ENCODE data around the gene TMEM132C. TPM values are rescaled to one million over a fixed set of nuclear protein-coding genes. Genes with fewer than 3 reads are reported as not detected.
"Not testable (repeated sequence)": the region's sequence is repeated elsewhere in the genome, so short reads cannot be mapped to it uniquely, and the experiment has no call there.

Gene TMEM132C
- total RNA-seq, 2 donors from 2014 or later = 0.56 TPM; not detected in 1

- H3K27me3 ChIP-seq (replicated peaks; ENCODE audit: insufficient read depth) = no peaks in the 10 kb centered on the region
- no peak overlapping the region for H3K27ac ChIP-seq
- DNase-seq (ENCODE audit: low spot score) (no peak), ATAC-seq (ENCODE audit: insufficient number of reproducible peaks, low FRiP score, low read depth) (no peak)
- no peaks in the 10 kb centered on the region for H3K9me3 ChIP-seq
- H3K4me3 ChIP-seq = no peak overlapping the region
- TF ChIP-seq, protein P1, sequence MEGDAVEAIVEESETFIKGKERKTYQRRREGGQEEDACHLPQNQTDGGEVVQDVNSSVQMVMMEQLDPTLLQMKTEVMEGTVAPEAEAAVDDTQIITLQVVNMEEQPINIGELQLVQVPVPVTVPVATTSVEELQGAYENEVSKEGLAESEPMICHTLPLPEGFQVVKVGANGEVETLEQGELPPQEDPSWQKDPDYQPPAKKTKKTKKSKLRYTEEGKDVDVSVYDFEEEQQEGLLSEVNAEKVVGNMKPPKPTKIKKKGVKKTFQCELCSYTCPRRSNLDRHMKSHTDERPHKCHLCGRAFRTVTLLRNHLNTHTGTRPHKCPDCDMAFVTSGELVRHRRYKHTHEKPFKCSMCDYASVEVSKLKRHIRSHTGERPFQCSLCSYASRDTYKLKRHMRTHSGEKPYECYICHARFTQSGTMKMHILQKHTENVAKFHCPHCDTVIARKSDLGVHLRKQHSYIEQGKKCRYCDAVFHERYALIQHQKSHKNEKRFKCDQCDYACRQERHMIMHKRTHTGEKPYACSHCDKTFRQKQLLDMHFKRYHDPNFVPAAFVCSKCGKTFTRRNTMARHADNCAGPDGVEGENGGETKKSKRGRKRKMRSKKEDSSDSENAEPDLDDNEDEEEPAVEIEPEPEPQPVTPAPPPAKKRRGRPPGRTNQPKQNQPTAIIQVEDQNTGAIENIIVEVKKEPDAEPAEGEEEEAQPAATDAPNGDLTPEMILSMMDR (IDR thresholded peaks at IDR 0.05) = no peak
- H3K36me3 ChIP-seq = no peaks in the 10 kb centered on the region
- no peaks in the 10 kb centered on the region for H3K4me1 ChIP-seq (ENCODE audit: control insufficient read depth in 1 of 2, low read depth in 2 of 2)
Observed at GRCh38 chr12:128236525-128236924, 30.4 kb upstream of the TMEM132C start.

DNA sequence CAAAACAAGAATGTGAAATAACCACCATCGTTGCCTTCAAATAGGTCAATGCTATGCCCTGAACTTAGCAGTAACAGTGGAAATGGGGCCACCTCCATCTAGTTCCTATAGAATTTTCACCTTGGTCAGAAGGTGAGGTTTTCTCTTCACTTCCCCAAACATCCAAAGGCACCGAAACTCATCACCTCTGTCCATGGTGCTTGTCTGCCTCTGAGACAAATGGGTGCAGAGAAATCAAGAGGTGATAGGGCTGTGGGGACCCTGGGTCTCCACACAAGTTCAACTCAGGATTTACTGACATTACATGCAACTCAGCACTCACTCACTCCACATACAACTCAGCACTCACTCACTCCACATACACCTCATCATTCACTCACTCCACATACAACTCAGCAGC, 26.2 kb upstream of the TMEM132C start:
- TF ChIP-seq, protein P1 (IDR thresholded peaks at IDR 0.05) = no peak
- no peaks in the 10 kb centered on the region for H3K9me3 ChIP-seq
- no peaks in the 10 kb centered on the region for H3K36me3 ChIP-seq
- no peaks in the 10 kb centered on the region for H3K4me1 ChIP-seq (ENCODE audit: control insufficient read depth in 1 of 2, low read depth in 2 of 2)
- H3K27me3 ChIP-seq (replicated peaks; ENCODE audit: insufficient read depth) = no peaks in the 10 kb centered on the region
- H3K4me3 ChIP-seq = no peak overlapping the region
- DNase-seq (ENCODE audit: low spot score) (no peak), ATAC-seq (ENCODE audit: insufficient number of reproducible peaks, low FRiP score, low read depth) (no peak)
- no peak overlapping the region for H3K27ac ChIP-seq

- ATAC-seq (ENCODE audit: insufficient number of reproducible peaks, low FRiP score, low read depth) = no peak
Observed at GRCh38 chr12:128245121-128245520, 21.8 kb upstream of the TMEM132C start.

DNA sequence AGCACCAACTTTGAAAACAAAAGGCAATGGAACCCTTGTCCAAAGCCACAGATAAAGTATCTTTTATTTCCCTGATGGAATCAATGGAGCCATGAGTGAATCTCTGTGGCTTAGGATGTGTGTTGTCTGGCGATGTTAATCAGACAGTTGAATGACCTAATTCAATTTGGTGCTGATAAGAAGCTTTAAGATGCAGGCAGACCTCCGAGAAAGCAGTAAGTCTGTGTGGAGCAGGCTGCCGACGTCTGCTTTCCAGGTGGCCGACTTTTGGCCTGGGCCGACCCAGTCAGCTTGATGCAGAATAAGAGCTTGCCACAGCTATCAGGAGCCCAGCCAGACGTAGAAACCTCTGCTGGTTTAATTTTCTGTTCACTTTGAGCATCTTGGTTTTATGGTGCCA, 21.1 kb upstream of the TMEM132C start:
- TF ChIP-seq, protein P1 (IDR thresholded peaks at IDR 0.05) = no peak
- H3K27ac ChIP-seq = no peak overlapping the region
- H3K36me3 ChIP-seq = no peaks in the 10 kb centered on the region
- no peaks in the 10 kb centered on the region for H3K27me3 ChIP-seq (replicated peaks; ENCODE audit: insufficient read depth)
- ATAC-seq (ENCODE audit: insufficient number of reproducible peaks, low FRiP score, low read depth) = no peak
- no peaks in the 10 kb centered on the region for H3K9me3 ChIP-seq
- no peaks in the 10 kb centered on the region for H3K4me1 ChIP-seq (ENCODE audit: control insufficient read depth in 1 of 2, low read depth in 2 of 2)
- H3K4me3 ChIP-seq = no peak overlapping the region
- no peak for DNase-seq (ENCODE audit: low spot score)

More at GRCh38 chr12:128245121-128245520, 21.8 kb upstream of the TMEM132C start:
- no peak for DNase-seq (ENCODE audit: low spot score)
- Histone ChIP-seq H3K9me3 (no peaks in the 10 kb centered on the region), H3K27ac (no peak overlapping the region), H3K27me3 (replicated peaks; ENCODE audit: insufficient read depth) (no peaks in the 10 kb centered on the region), H3K4me3 (no peak overlapping the region), H3K36me3 (no peaks in the 10 kb centered on the region), H3K4me1 (ENCODE audit: control insufficient read depth in 1 of 2, low read depth in 2 of 2) (no peaks in the 10 kb centered on the region)
- TF ChIP-seq, protein P1 (IDR thresholded peaks at IDR 0.05) = no peak

DNA sequence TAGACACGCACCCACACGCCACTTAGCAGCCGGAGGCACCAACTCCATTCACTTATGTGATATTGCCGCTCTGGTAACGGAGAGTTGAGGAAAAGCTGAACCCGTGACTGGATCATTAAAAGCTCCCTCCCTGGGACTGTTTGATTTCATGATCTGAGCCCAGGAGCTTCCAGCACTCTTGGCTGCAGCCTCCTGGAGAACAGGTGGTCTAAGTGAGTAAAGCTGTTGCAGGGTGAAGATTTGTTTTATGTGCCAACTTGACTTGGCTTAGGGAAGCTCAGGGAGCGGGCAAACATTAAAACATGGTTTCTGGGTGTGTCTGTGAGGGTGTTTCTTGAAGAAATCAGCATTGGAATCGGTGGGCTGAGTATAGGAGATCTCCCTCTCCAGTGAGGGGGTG, 16.9 kb upstream of the TMEM132C start:
- TF ChIP-seq, protein P1 (IDR thresholded peaks at IDR 0.05) = no peak
- Histone ChIP-seq H3K4me1 (ENCODE audit: control insufficient read depth in 1 of 2, low read depth in 2 of 2) (no peaks in the 10 kb centered on the region), H3K9me3 (no peaks in the 10 kb centered on the region), H3K4me3 (no peak overlapping the region), H3K27me3 (replicated peaks; ENCODE audit: insufficient read depth) (no peaks in the 10 kb centered on the region), H3K27ac (no peak overlapping the region), H3K36me3 (no peaks in the 10 kb centered on the region)
- DNase-seq (ENCODE audit: low spot score) (no peak), ATAC-seq (ENCODE audit: insufficient number of reproducible peaks, low FRiP score, low read depth) (no peak)

GRCh38 chr12:128253829-128254228, 13.1 kb upstream of the TMEM132C start:
- not testable (repeated sequence) for H3K36me3 ChIP-seq

More at GRCh38 chr12:128253829-128254228, 13.1 kb upstream of the TMEM132C start:
- not testable (repeated sequence) for H3K4me1 ChIP-seq (ENCODE audit: control insufficient read depth in 1 of 2, low read depth in 2 of 2); H3K27me3 ChIP-seq (replicated peaks; ENCODE audit: insufficient read depth); H3K4me3 ChIP-seq; ATAC-seq (ENCODE audit: insufficient number of reproducible peaks, low FRiP score, low read depth); H3K9me3 ChIP-seq; DNase-seq (ENCODE audit: low spot score); H3K27ac ChIP-seq
